CD4-positive, alpha-beta memory T cell (primary cell): Measurements from ENCODE around the gene VTI1A. TPM values are rescaled to one million over a fixed set of nuclear protein-coding genes. Genes with fewer than 3 reads are reported as not detected.

Experiments used
- CTCF ChIA-PET: fragments of 350-600 bp; sonication (Branson Sonifier 250); formaldehyde crosslinking; loops from one replicate; lab custom pipeline; 2021; ENCODE audit warnings: inconsistent platforms; ENCODE audit not compliant: partially characterized antibody; lab: Charles Lee
- POLR2A ChIA-PET: fragments of 350-600 bp; sonication (Branson Sonifier 250); formaldehyde crosslinking; loops from one replicate; lab custom pipeline; 2021; ENCODE audit not compliant: partially characterized antibody; lab: Charles Lee
- DNase-seq, 5 donors: peaks; one replicate each; pipeline versions ENCODE4 v3.0.0 to v3.0.0-alpha.2; 2020 to 2022; ENCODE audit warnings: mixed read lengths in 1 of 5
- H3K27ac ChIP-seq: one replicate; pipeline ENCODE4 v1.7.0; 2013; ENCODE audit warnings: low read depth, low read length
- H3K27me3 ChIP-seq: 2 replicates; pipeline ENCODE4 v1.7.0; 2013; ENCODE audit warnings: mild to moderate bottlenecking, low read length, moderate library complexity; ENCODE audit not compliant: insufficient read depth
- H3K36me3 ChIP-seq: 2 replicates; pipeline ENCODE4 v1.7.0; 2013; ENCODE audit warnings: mild to moderate bottlenecking, low read length, moderate library complexity; ENCODE audit not compliant: insufficient read depth
- H3K4me1 ChIP-seq: 2 replicates; pipeline ENCODE4 v1.7.0; 2013; ENCODE audit warnings: mild to moderate bottlenecking, low read length, moderate library complexity; ENCODE audit not compliant: insufficient read depth
- H3K4me3 ChIP-seq, 2 donors: one replicate each; pipeline ENCODE4 v1.7.0; 2013; ENCODE audit warnings: low read length in 2 of 2, mild to moderate bottlenecking in 1 of 2
- H3K9me3 ChIP-seq, 2 donors: one replicate each; pipeline ENCODE4 v1.7.0; 2013; ENCODE audit warnings: low read length in 2 of 2, control low read depth in 1 of 2; ENCODE audit not compliant: control insufficient read depth in 1 of 2
- H3K27ac Mint-ChIP-seq, 7 donors: one replicate each; pipeline ENCODE4 v1.8.0; 2020 to 2021; ENCODE audit warnings: mixed read lengths in 7 of 7, mild to moderate bottlenecking in 6 of 7, inconsistent platforms in 3 of 7, moderate library complexity in 3 of 7
- H3K27me3 Mint-ChIP-seq, 2 donors: one replicate each; pipeline ENCODE4 v1.8.0; 2020 to 2021; ENCODE audit warnings: mixed read lengths in 2 of 2
- H3K36me3 Mint-ChIP-seq, 2 donors: one replicate each; pipeline ENCODE4 v1.8.0; 2020 to 2021; ENCODE audit warnings: mixed read lengths in 2 of 2, inconsistent platforms in 1 of 2, mild to moderate bottlenecking in 1 of 2
- H3K4me1 Mint-ChIP-seq, 4 donors: one replicate each; pipeline ENCODE4 v1.8.0; 2020 to 2021; ENCODE audit warnings: mixed read lengths in 4 of 4, mild to moderate bottlenecking in 1 of 4
- H3K4me3 Mint-ChIP-seq, 8 donors: one replicate each; pipeline ENCODE4 v1.8.0; 2020 to 2021; ENCODE audit warnings: mixed read lengths in 8 of 8, mild to moderate bottlenecking in 7 of 8, moderate library complexity in 6 of 8, inconsistent platforms in 3 of 8
- H3K9me3 Mint-ChIP-seq, 8 donors: one replicate each; pipeline ENCODE4 v1.8.0; 2020 to 2021; ENCODE audit warnings: mixed read lengths in 8 of 8, mild to moderate bottlenecking in 5 of 8, inconsistent platforms in 3 of 8, moderate library complexity in 1 of 8
- intact Hi-C: fragments of 100-400 bp; cut with micrococcal nuclease; formaldehyde crosslinking; loops from one replicate; pipeline ENCODE4 v1.15.1; 2023
- polyA plus RNA-seq, 2 donors: library from polyadenylated mRNA; unstranded; fragments of 300-500 nt; fragmentation: Illumina TruSeq; gene quantifications; one replicate each; pipeline ENCODE4 v1.2.3, GENCODE V29; 2021
- total RNA-seq, 2 experiments: library from RNA; stranded (reverse); gene quantifications; one replicate each; pipeline ENCODE4 v1.2.3, GENCODE V29; 2021

Gene VTI1A
- total and polyA plus RNA-seq, 4 experiments from 2014 or later = 24.4 to 48.5 (median 40.0) TPM

GRCh38 chr10:112559349-112559748, 112.3 kb downstream of the VTI1A start:
- no peak for DNase-seq
- intact Hi-C loops = no loop called here
- H3K9me3 Mint-ChIP-seq = no peaks in the 10 kb centered on the region
- no peak overlapping the region for H3K4me3 Mint-ChIP-seq
- no peaks in the 10 kb centered on the region for H3K27me3 Mint-ChIP-seq
- POLR2A ChIA-PET = no interaction called here
- no peak overlapping the region for H3K27ac Mint-ChIP-seq
- Histone ChIP-seq H3K4me1 (no peaks in the 10 kb centered on the region), H3K9me3 (no peaks in the 10 kb centered on the region), H3K27me3 (no peaks in the 10 kb centered on the region), H3K4me3 (no peak overlapping the region), H3K36me3 (no peaks in the 10 kb centered on the region), H3K27ac (no peak overlapping the region)
- peaks cover 0 to 2% of the 10 kb centered on the region in 2 donors for H3K36me3 Mint-ChIP-seq
- CTCF ChIA-PET = no interaction called here
- H3K4me1 Mint-ChIP-seq = peaks cover 0 to 5% (median 0%) of the 10 kb centered on the region in 4 donors

- Histone ChIP-seq H3K27ac (no peak overlapping the region), H3K27me3 (no peaks in the 10 kb centered on the region), H3K36me3 (no peaks in the 10 kb centered on the region), H3K9me3 (no peaks in the 10 kb centered on the region), H3K4me3 (no peak overlapping the region), H3K4me1 (no peaks in the 10 kb centered on the region)
- CTCF ChIA-PET = no interaction called here
- DNase-seq = no peak
- H3K36me3 Mint-ChIP-seq = no peaks in the 10 kb centered on the region
- H3K27me3 Mint-ChIP-seq = no peaks in the 10 kb centered on the region
- POLR2A ChIA-PET = no interaction called here
- H3K4me1 Mint-ChIP-seq = peaks cover 0 to 3% (median under 1%) of the 10 kb centered on the region in 4 donors
- H3K9me3 Mint-ChIP-seq = no peaks in the 10 kb centered on the region
- intact Hi-C loops = loop anchor here (10.0 kb wide), 1 partner anchor 823 kb away; no protein-coding TSS in a partner anchor
- H3K4me3 Mint-ChIP-seq = no peak overlapping the region
- H3K27ac Mint-ChIP-seq = no peak overlapping the region
Observed at GRCh38 chr10:112562122-112562521, 115.1 kb downstream of the VTI1A start.

DNA sequence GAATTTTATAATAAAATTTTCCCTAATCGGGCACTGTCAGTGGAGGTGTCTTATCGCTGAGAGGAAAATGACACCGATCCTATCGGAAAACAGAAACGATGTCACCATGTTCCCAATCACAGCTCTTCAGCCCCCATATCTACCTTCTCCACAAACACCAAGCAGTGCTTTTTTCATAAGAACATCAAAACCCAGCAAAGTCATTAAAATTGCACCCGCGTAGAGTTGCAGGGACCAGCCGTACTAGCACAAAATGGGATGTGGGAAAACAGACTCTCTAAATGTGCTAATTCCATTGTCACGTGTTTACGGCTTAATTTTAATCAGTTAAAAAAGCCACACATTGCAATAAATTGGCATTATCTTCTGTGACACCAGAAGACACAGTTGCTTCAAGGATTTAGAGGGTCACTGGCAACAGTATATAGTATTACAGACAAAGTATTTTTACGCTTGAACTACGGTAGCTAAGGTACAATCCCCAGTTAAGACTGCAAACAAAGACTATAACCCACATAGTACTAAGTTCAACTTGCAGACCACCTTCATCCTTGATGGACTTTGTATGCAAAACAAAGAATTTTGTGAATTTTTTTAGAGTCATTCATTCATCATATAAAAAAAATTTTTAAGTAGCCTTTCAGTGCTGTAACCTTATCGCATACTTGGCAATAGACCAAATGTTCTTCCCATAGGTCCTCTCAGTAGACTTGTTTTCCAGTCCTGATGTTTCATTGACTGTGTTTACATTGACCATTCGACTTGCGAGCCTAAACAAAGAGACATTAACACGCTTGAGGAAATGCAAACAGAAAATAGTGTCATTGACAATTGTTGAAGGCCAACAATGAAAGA, 116.0 kb downstream of the VTI1A start:
- H3K4me1 Mint-ChIP-seq = peaks cover 0 to 3% (median under 1%) of the 10 kb centered on the region in 4 donors
- Histone ChIP-seq H3K4me3 (no peak overlapping the region), H3K36me3 (no peaks in the 10 kb centered on the region), H3K27me3 (no peaks in the 10 kb centered on the region), H3K27ac (no peak overlapping the region), H3K4me1 (no peaks in the 10 kb centered on the region), H3K9me3 (no peaks in the 10 kb centered on the region)
- POLR2A ChIA-PET = no interaction called here
- intact Hi-C loops = loop anchor here (10.0 kb wide), 1 partner anchor 822 kb away; no protein-coding TSS in a partner anchor
- no peaks in the 10 kb centered on the region for H3K36me3 Mint-ChIP-seq
- no peak for DNase-seq
- no peaks in the 10 kb centered on the region for H3K27me3 Mint-ChIP-seq
- CTCF ChIA-PET = no interaction called here
- no peaks in the 10 kb centered on the region for H3K9me3 Mint-ChIP-seq
- no peak overlapping the region for H3K4me3 Mint-ChIP-seq
- no peak overlapping the region for H3K27ac Mint-ChIP-seq

GRCh38 chr10:112564337-112564736, 117.3 kb downstream of the VTI1A start:
- Histone ChIP-seq H3K4me1 (no peaks in the 10 kb centered on the region), H3K27ac (no peak overlapping the region), H3K9me3 (no peaks in the 10 kb centered on the region), H3K27me3 (no peaks in the 10 kb centered on the region), H3K4me3 (no peak overlapping the region), H3K36me3 (no peaks in the 10 kb centered on the region)
- POLR2A ChIA-PET = no interaction called here
- CTCF ChIA-PET = no interaction called here
- intact Hi-C loops = loop anchor here (10.0 kb wide), 1 partner anchor 820 kb away; no protein-coding TSS in a partner anchor
- no peaks in the 10 kb centered on the region for H3K9me3 Mint-ChIP-seq
- no peak for DNase-seq
- no peak overlapping the region for H3K27ac Mint-ChIP-seq
- no peaks in the 10 kb centered on the region for H3K27me3 Mint-ChIP-seq
- H3K4me1 Mint-ChIP-seq = peaks cover 0 to 3% (median under 1%) of the 10 kb centered on the region in 4 donors
- peaks cover 0 to 8% of the 10 kb centered on the region in 2 donors for H3K36me3 Mint-ChIP-seq
- no peak overlapping the region for H3K4me3 Mint-ChIP-seq

DNA sequence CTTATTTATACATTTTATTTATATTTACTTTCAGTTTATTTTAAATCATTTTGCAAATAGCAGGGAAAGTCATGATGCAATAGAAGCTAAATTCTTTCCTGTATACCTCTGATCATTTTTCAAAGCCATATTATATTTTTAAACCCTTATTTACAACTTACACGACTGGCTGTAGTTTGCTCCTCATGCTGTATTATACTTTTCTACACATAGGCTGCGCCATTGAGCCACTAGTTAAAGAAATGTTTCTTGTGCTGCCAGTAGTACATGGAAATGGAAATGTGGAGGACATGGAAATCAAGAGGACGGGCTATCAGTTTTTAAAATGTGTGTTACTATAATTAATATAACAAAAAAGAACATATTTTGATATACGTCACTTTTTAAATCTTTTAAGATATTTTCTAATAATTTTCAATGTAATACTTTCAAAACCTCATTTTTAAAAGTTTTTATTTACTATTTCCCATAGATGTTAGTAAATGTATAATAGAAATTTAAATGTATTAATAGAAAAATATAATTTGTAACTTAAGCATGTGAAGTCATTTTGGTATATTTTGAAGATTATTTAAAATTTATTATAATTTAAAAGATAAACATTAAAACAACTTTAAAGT, 118.5 kb downstream of the VTI1A start:
- Histone ChIP-seq H3K27ac (no peak overlapping the region), H3K9me3 (no peaks in the 10 kb centered on the region), H3K36me3 (no peaks in the 10 kb centered on the region), H3K27me3 (no peaks in the 10 kb centered on the region), H3K4me3 (no peak overlapping the region), H3K4me1 (no peaks in the 10 kb centered on the region)
- no peak overlapping the region for H3K27ac Mint-ChIP-seq
- intact Hi-C loops = loop anchor here (10.0 kb wide), 1 partner anchor 819 kb away; no protein-coding TSS in a partner anchor
- no peaks in the 10 kb centered on the region for H3K9me3 Mint-ChIP-seq
- no peaks in the 10 kb centered on the region for H3K27me3 Mint-ChIP-seq
- CTCF ChIA-PET = no interaction called here
- POLR2A ChIA-PET = no interaction called here
- H3K4me1 Mint-ChIP-seq = peaks cover 0 to 1% (median 0%) of the 10 kb centered on the region in 4 donors
- no peak overlapping the region for H3K4me3 Mint-ChIP-seq
- DNase-seq = peak in 2 of 5 donors; percentile 2 to 8
- H3K36me3 Mint-ChIP-seq = peaks cover 2 to 11% of the 10 kb centered on the region in 2 donors

GRCh38 chr10:112570585-112570984, 123.6 kb downstream of the VTI1A start:
- Mint-ChIP-seq H3K4me3 (no peak overlapping the region), H3K4me1 (peaks cover 0 to 1% (median 0%) of the 10 kb centered on the region in 4 donors), H3K36me3 (peaks cover 7 to 27% of the 10 kb centered on the region in 2 donors), H3K27ac (no peak overlapping the region), H3K9me3 (peaks cover 0 to 3% (median 0%) of the 10 kb centered on the region in 8 donors), H3K27me3 (no peaks in the 10 kb centered on the region)
- H3K4me1 ChIP-seq = no peaks in the 10 kb centered on the region
- ChIA-PET CTCF (no interaction called here), POLR2A (no interaction called here)
- no peaks in the 10 kb centered on the region for H3K36me3 ChIP-seq
- H3K4me3 ChIP-seq = no peak overlapping the region
- no peak overlapping the region for H3K27ac ChIP-seq
- no peak for DNase-seq
- H3K9me3 ChIP-seq = no peaks in the 10 kb centered on the region
- intact Hi-C loops = no loop called here
- no peaks in the 10 kb centered on the region for H3K27me3 ChIP-seq

DNA sequence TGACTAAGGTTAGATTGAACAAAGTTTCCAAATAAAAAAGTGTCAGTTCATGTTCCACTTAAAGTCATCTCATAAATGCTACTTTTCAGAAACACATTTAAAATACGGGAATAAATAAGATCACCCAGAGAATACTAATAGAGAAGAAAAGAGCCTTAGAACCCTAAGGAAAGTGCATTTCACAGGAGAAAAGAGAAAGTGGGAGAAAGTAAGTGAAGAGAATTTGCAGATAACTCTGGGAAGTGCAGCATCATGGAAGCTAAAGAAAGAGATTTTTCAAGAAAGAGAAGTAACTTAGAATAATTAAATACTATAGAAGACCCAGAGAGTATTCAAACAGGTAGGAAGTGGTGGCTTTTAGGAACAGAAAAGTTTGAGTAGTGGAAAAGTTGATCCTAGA, 132.6 kb downstream of the VTI1A start:
- intact Hi-C loops = no loop called here
- Histone ChIP-seq H3K27ac (no peak overlapping the region), H3K9me3 (no peaks in the 10 kb centered on the region), H3K4me3 (no peak overlapping the region), H3K27me3 (no peaks in the 10 kb centered on the region), H3K36me3 (no peaks in the 10 kb centered on the region), H3K4me1 (no peaks in the 10 kb centered on the region)
- no peak for DNase-seq
- no peaks in the 10 kb centered on the region for H3K4me1 Mint-ChIP-seq
- H3K36me3 Mint-ChIP-seq = peaks cover 19 to 55% of the 10 kb centered on the region in 2 donors
- H3K27ac Mint-ChIP-seq = peak overlapping the region in 1 of 7 donors; percentile 2
- H3K4me3 Mint-ChIP-seq = no peak overlapping the region
- ChIA-PET CTCF (no interaction called here), POLR2A (no interaction called here)
- H3K27me3 Mint-ChIP-seq = no peaks in the 10 kb centered on the region
- no peaks in the 10 kb centered on the region for H3K9me3 Mint-ChIP-seq
